Adrenal gland (tissue), 12 donors: ENCODE results near the gene TNS1. TPM values are rescaled to one million over a fixed set of nuclear protein-coding genes. Genes with fewer than 3 reads are reported as not detected.
A peak's percentile ranks its signal among the peaks of the same experiment; 100 is the strongest.

Source experiments
- DNase-seq, 7 donors: peaks; one replicate each; pipeline ENCODE4 v3.0.0-alpha.2; 2019 to 2020
- H3K27ac ChIP-seq, 5 donors: fragments of 200-600 bp; sonication (generic) in 4 of 5; 1 replicate in 3 of 5; 2 replicates in 2 of 5; pipeline versions ENCODE4 v1.5.1 to v1.8.0; 2016 to 2020; ENCODE audit warnings: mild to moderate bottlenecking in 1 of 5
- H3K27me3 ChIP-seq: fragments of 200-600 bp; 2 replicates; pipeline ENCODE4 v1.8.0; 2021
- H3K36me3 ChIP-seq, 2 donors: fragments of 200-600 bp; replicated peaks in 1 of 2; 1 replicate in 1 of 2; 2 replicates in 1 of 2; pipeline versions ENCODE4 v1.5.1 to v1.8.0; 2018 to 2022
- H3K4me1 ChIP-seq, 2 donors: fragments of 200-600 bp; replicated peaks in 1 of 2; 1 replicate in 1 of 2; 2 replicates in 1 of 2; pipeline versions ENCODE4 v1.5.1 to v1.8.0; 2018 to 2021
- H3K4me3 ChIP-seq, 4 donors: fragments of 200-600 bp; sonication (generic) in 3 of 4; one replicate each; pipeline ENCODE4 v1.5.1; 2016 to 2018
- H3K9me3 ChIP-seq, 3 donors: fragments of 200-600 bp; sonication (generic) in 1 of 3; replicated peaks in 1 of 3; 1 replicate in 2 of 3; 2 replicates in 1 of 3; pipeline versions ENCODE4 v1.5.1 to v1.8.0; 2016 to 2021
- POLR2A ChIP-seq, 2 donors: fragments of 450-650 bp; IDR thresholded peaks; one replicate each; pipeline ENCODE4 v1.6.1; 2017; ENCODE audit warnings: antibody characterized with exemption in 2 of 2, mild to moderate bottlenecking in 2 of 2, moderate library complexity in 1 of 2
- WGBS, 4 donors: extraction: QIAGEN DNeasy Blood & Tissue Kit in 2 of 4; methylation state at CpG; one replicate each; pipeline versions ENCODE4 v1.1.5 to v1.1.7; 2013 to 2017; 5-methylcytosine and 5-hydroxymethylcytosine counted together
- intact Hi-C, 2 donors: fragments of 100-400 bp; cut with DNase I; formaldehyde crosslinking; loops; one replicate each; pipeline versions ENCODE4 v1.14.1 to v1.15.0; 2022 to 2023
- polyA plus RNA-seq, 3 donors: library from polyadenylated mRNA; stranded (reverse); fragments of 200-250 nt in 2 of 3; fragments of 350-450 nt in 1 of 3; fragmentation: Illumina TruSeq in 1 of 3; extraction: RNeasy Lipid Tissue Mini Kit (QIAGEN cat#74804) in 1 of 3; gene quantifications; one replicate each; pipeline ENCODE4 v1.2.3, GENCODE V29; 2013 to 2014
- total RNA-seq, 9 donors: library from RNA; depleted of rRNA in 4 of 9; stranded (reverse); fragments of >200 nt in 4 of 9; fragments of 120-200 nt in 1 of 9; fragmentation: NEBNext Ultra II Directional in 1 of 9; extraction: Animal tissue kit (Norgen Biotek cat#: 25700) in 1 of 9; gene quantifications; one replicate each; pipeline versions ENCODE4 v1.1.0 to v1.2.4, GENCODE V29; 2013 to 2023
- TF ChIP-seq, protein P1 (sequence below), 6 experiments: fragments of 450-650 bp in 4 of 6; fragments of 200-600 bp in 2 of 6; sonication (generic) in 1 of 6; IDR thresholded peaks; 1 replicate in 5 of 6; 2 replicates in 1 of 6; pipeline versions ENCODE4 v1.5.1 to v1.8.0; 2016 to 2021; ENCODE audit warnings: antibody characterized with exemption in 6 of 6, mild to moderate bottlenecking in 2 of 6, moderate library complexity in 1 of 6
- donor health status: healthy with polysubstance abuse.
- donor health status: Bipolar disorder and iron deficiency.
- donor health status: DM: yes; HTN: yes; CAD: no.
- donor health status: DM: no; HTN: no; CAD: no.
- donor health status: DM: no; HTN: no; CAD: no.
- donor health status: DM: yes; HTN: yes; CAD: no.

TNS1 gene
- total and polyA plus RNA-seq, 12 donors, result 34.1 to 341 (median 252) TPM

DNA sequence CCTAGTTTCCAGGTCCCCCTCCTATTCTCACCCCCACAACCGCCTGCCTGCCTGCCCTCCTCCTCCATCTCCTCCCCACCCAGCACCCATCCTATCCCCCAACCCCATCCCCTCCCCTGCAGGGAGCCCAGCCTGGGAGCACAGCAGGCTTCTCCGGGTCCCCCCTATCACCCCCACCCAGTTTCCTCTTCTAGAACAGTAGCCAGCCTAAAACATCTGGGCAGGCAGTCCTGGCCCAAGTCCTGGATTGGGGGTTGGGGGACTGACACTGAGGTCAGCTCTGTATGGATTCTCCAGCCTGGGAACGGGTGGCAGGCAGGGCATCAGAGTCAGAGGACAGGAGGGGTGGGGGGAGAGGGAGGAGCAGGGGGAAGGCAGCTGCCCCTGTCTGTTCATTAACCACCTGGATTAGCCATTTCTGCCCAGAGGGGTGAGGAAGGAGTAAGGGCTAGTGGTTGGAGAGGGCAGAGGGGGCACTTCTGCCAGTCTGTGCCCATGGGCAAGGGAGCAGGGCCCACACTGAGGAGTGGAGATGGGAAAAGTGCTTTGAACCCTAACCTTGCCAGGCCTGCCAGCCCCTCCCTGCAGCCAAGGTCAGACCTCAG is 60.0 kb downstream of the TNS1 start:
- H3K4me3 ChIP-seq, result peak overlapping the region; percentile 11 to 56 (median 30)
- H3K9me3 ChIP-seq, result no peaks in the 10 kb centered on the region
- H3K27me3 ChIP-seq, result no peaks in the 10 kb centered on the region
- intact Hi-C loops, result no loop called here
- TF ChIP-seq, protein P1, sequence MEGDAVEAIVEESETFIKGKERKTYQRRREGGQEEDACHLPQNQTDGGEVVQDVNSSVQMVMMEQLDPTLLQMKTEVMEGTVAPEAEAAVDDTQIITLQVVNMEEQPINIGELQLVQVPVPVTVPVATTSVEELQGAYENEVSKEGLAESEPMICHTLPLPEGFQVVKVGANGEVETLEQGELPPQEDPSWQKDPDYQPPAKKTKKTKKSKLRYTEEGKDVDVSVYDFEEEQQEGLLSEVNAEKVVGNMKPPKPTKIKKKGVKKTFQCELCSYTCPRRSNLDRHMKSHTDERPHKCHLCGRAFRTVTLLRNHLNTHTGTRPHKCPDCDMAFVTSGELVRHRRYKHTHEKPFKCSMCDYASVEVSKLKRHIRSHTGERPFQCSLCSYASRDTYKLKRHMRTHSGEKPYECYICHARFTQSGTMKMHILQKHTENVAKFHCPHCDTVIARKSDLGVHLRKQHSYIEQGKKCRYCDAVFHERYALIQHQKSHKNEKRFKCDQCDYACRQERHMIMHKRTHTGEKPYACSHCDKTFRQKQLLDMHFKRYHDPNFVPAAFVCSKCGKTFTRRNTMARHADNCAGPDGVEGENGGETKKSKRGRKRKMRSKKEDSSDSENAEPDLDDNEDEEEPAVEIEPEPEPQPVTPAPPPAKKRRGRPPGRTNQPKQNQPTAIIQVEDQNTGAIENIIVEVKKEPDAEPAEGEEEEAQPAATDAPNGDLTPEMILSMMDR (IDR thresholded peaks at IDR 0.05), result no peak
- TF ChIP-seq POLR2A (IDR thresholded peaks at IDR 0.05), result no peak
- no peaks in the 10 kb centered on the region for H3K36me3 ChIP-seq
- H3K27ac ChIP-seq, result peak overlapping the region; percentile 35 to 98 (median 75)
- DNase-seq, result peak in 2 of 7 donors; percentile 40 to 42
- 14 to 26% (median 19%) methylated on average over 3 of the region's 3 CpGs for WGBS, 4 donors
- peaks cover 48 to 79% of the 10 kb centered on the region in 2 donors for H3K4me1 ChIP-seq

GRCh38 chr2:217941886-217942728 is 60.7 kb downstream of the TNS1 start:
- Histone ChIP-seq H3K27ac (peak overlapping the region; percentile 35 to 98 (median 75)), H3K27me3 (no peaks in the 10 kb centered on the region), H3K36me3 (no peaks in the 10 kb centered on the region), H3K9me3 (no peaks in the 10 kb centered on the region), H3K4me3 (peak overlapping the region in 2 of 4 donors; percentile 25 to 56), H3K4me1 (peaks cover 55 to 79% of the 10 kb centered on the region in 2 donors)
- intact Hi-C loops, result no loop called here
- DNase-seq, result peak in 1 of 7 donors; percentile 21
- TF ChIP-seq POLR2A (IDR thresholded peaks at IDR 0.05), result no peak
- TF ChIP-seq, protein P1 (IDR thresholded peaks at IDR 0.05), result no peak
- 59 to 77% (median 68%) methylated on average over 5 to 8 of the region's 8 CpGs for WGBS, 4 donors

GRCh38 chr2:217941339-217941738 is 61.5 kb downstream of the TNS1 start:
- Histone ChIP-seq H3K27me3 (no peaks in the 10 kb centered on the region), H3K4me1 (peaks cover 62 to 87% of the 10 kb centered on the region in 2 donors), H3K27ac (peak overlapping the region in 4 of 5 donors; percentile 75 to 98 (median 85)), H3K4me3 (peak overlapping the region in 1 of 4 donors; percentile 56), H3K9me3 (no peaks in the 10 kb centered on the region), H3K36me3 (no peaks in the 10 kb centered on the region)
- intact Hi-C loops, result no loop called here
- 52 to 78% (median 56%) methylated on average over 4 to 11 of the region's 11 CpGs for WGBS, 4 donors
- DNase-seq, result no peak
- TF ChIP-seq, protein P1 (IDR thresholded peaks at IDR 0.05), result no peak
- no peak for TF ChIP-seq POLR2A (IDR thresholded peaks at IDR 0.05)
